HEK293T (cell line): ENCODE results near the gene CRADD.

ENCODE experiments used
- ARNT ChIP-seq: fragments of 450-650 bp; IDR thresholded peaks from 2 replicates; pipeline ENCODE4 v1.6.1; 2017; ENCODE audit warnings: mild to moderate bottlenecking
- BHLHE40 ChIP-seq: fragments of 450-650 bp; IDR thresholded peaks from 2 replicates; pipeline ENCODE4 v1.6.1; 2016; ENCODE audit warnings: mild to moderate bottlenecking, moderate library complexity, borderline replicate concordance
- CTBP1 ChIP-seq: fragments of 450-650 bp; IDR thresholded peaks from 2 replicates; pipeline ENCODE4 v1.6.1; 2016; ENCODE audit warnings: borderline replicate concordance
- FOXA1 ChIP-seq: fragments of 450-650 bp; IDR thresholded peaks from 2 replicates; pipeline ENCODE4 v1.6.1; 2016; ENCODE audit warnings: mild to moderate bottlenecking
- FOXK2 ChIP-seq: fragments of 450-650 bp; IDR thresholded peaks from 2 replicates; pipeline ENCODE4 v1.6.1; 2016; ENCODE audit warnings: mild to moderate bottlenecking
- FOXM1 ChIP-seq: fragments of 450-650 bp; IDR thresholded peaks from 2 replicates; pipeline ENCODE4 v1.6.1; 2017; ENCODE audit warnings: mild to moderate bottlenecking, borderline replicate concordance
- NFRKB ChIP-seq: fragments of 450-650 bp; IDR thresholded peaks from 2 replicates; pipeline ENCODE4 v1.6.1; 2016; ENCODE audit warnings: mild to moderate bottlenecking, moderate library complexity
- SP1 ChIP-seq: fragments of 450-650 bp; IDR thresholded peaks from 2 replicates; pipeline ENCODE4 v1.6.1; 2017
- SUZ12 ChIP-seq: fragments of 450-650 bp; IDR thresholded peaks from 2 replicates; pipeline ENCODE4 v1.6.1; 2016; ENCODE audit warnings: mild to moderate bottlenecking

- TF ChIP-seq SP1 (no peak), NFRKB (no peak), SUZ12 (no peak), FOXK2 (no peak), ARNT (no peak), FOXM1 (no peak), BHLHE40 (no peak), FOXA1 (no peak), CTBP1 (no peak)
These were observed 31.8 kb downstream of the CRADD start for GRCh38 chr12:93708952-93709351.
